ENCODE results near the gene PSME3IP1. TPM values are rescaled to one million over a fixed set of nuclear protein-coding genes. Genes with fewer than 3 reads are reported as not detected.

The PSME3IP1 gene
- total and polyA plus RNA-seq, 2 of the 8 experiments (the other 6 are each of a cell fraction or from before 2014, with no cell fraction given): 95.1 to 98.3 TPM

- H2AFZ ChIP-seq (ENCODE audit: low read length): no peak overlapping the region
- no peak overlapping the region for H3K18ac ChIP-seq (ENCODE audit: extremely low read depth, low read length)
- no peaks in the 10 kb centered on the region for H3K9me3 ChIP-seq (ENCODE audit: insufficient read depth in 2 of 2, low read depth in 1 of 2, low read length in 1 of 2)
- H3K27me3 ChIP-seq (replicated peaks in 1 of 4; ENCODE audit: control insufficient read depth in 3 of 4, extremely low read depth in 1 of 4, insufficient read depth in 3 of 4, low read length in 3 of 4): no peaks in the 10 kb centered on the region
- H3K56ac ChIP-seq (replicated peaks; ENCODE audit: insufficient read length, low read depth, low read length): no peak overlapping the region
- no peak overlapping the region for H2BK20ac ChIP-seq (ENCODE audit: low read length)
- H3K4me2 ChIP-seq (ENCODE audit: insufficient read depth in 1 of 2, low read depth in 2 of 2, low read length in 2 of 2): no peak overlapping the region
- no peak overlapping the region for H3K4ac ChIP-seq (replicated peaks; ENCODE audit: insufficient read length, low read depth, low read length)
- no peak overlapping the region for H4K8ac ChIP-seq (ENCODE audit: extremely low read depth, insufficient read depth, low read length)
- no peaks in the 10 kb centered on the region for H3K79me2 ChIP-seq (ENCODE audit: control insufficient read depth in 1 of 2, insufficient read depth in 2 of 2, low read length in 2 of 2)
- H2BK120ac ChIP-seq (replicated peaks; ENCODE audit: low read depth, low read length): no peak overlapping the region
- H3K4me3 ChIP-seq (ENCODE audit: extremely low read depth in 1 of 4, insufficient read depth in 2 of 4, low read depth in 3 of 4, low read length in 4 of 4): no peak overlapping the region
- H3K14ac ChIP-seq (ENCODE audit: insufficient read length): no peak overlapping the region
- H2AK5ac ChIP-seq (ENCODE audit: low read depth, low read length): no peak overlapping the region
- H2BK5ac ChIP-seq (ENCODE audit: low read depth, low read length): no peak overlapping the region
- CTCF ChIA-PET (ENCODE audit: partially characterized antibody): no interaction called here
- WGBS, 2 experiments (ENCODE audit: extremely low coverage in 1 of 2, insufficient coverage in 1 of 2, insufficient read length in 1 of 2, insufficient replicate concordance in 2 of 2, low coverage in 1 of 2, low lambda C conversion rate in 2 of 2, missing lambda C conversion rate in 1 of 2): 91% methylated on average over 4 of the region's 6 CpGs; no CpG with 5 or more reads in 1 of the 2 experiments
- DNase-seq (ENCODE audit: low read depth in 1 of 2, low spot score in 2 of 2) (no peak), FAIRE-seq (no peak)
- H4K91ac ChIP-seq (replicated peaks; ENCODE audit: insufficient read length, low read length): no peak overlapping the region
- no peak overlapping the region for H3K27ac ChIP-seq (ENCODE audit: low read depth, low read length)
- no peaks in the 10 kb centered on the region for H3K23me2 ChIP-seq (ENCODE audit: low read depth, low read length)
- H3K79me1 ChIP-seq (ENCODE audit: low read depth, low read length): no peaks in the 10 kb centered on the region
- H4K20me1 ChIP-seq (replicated peaks in 1 of 2; ENCODE audit: control insufficient read depth in 1 of 2, insufficient read depth in 2 of 2, low read length in 2 of 2): no peaks in the 10 kb centered on the region
- H3K23ac ChIP-seq (ENCODE audit: insufficient read length): no peak overlapping the region
- no peak overlapping the region for H2BK15ac ChIP-seq (ENCODE audit: low read length)
- no peak overlapping the region for H4K5ac ChIP-seq (ENCODE audit: insufficient read length, low read depth, low read length)
- peaks cover 5 to 45% (median 26%) of the 10 kb centered on the region in 4 experiments for H3K36me3 ChIP-seq (ENCODE audit: control insufficient read depth in 2 of 4, insufficient read depth in 4 of 4, low read length in 3 of 4)
- no peak overlapping the region for H2BK12ac ChIP-seq (ENCODE audit: low read depth, low read length)
- no peak overlapping the region for H3K9ac ChIP-seq (replicated peaks in 1 of 4; ENCODE audit: extremely low read depth in 1 of 4, low read depth in 3 of 4, low read length in 3 of 4)
- POLR2A ChIA-PET (ENCODE audit: partially characterized antibody): no interaction called here
- no peaks in the 10 kb centered on the region for H3K4me1 ChIP-seq (replicated peaks in 1 of 4; ENCODE audit: control insufficient read depth in 3 of 4, insufficient read depth in 4 of 4, low read length in 3 of 4)
- TF ChIP-seq CHD2 (IDR thresholded peaks at IDR 0.05; ENCODE audit: low read length): no peak
- no peak for TF ChIP-seq BACH1 (IDR thresholded peaks at IDR 0.05; ENCODE audit: low read length)
- no peak for TF ChIP-seq SP1 (IDR thresholded peaks at IDR 0.05; ENCODE audit: low read depth, low read length)
- TF ChIP-seq SIRT6 (IDR thresholded peaks at IDR 0.05; ENCODE audit: low read length): no peak
- no peak for TF ChIP-seq BRCA1 (IDR thresholded peaks at IDR 0.05; ENCODE audit: low read depth, low read length)
- TF ChIP-seq RAD21 (IDR thresholded peaks at IDR 0.05 in 1 of 2, conservative IDR thresholded peaks at IDR 0.05 in 1 of 2; ENCODE audit: low read depth in 2 of 2, low read length in 2 of 2): no peak
- TF ChIP-seq RXRA (IDR thresholded peaks at IDR 0.05; ENCODE audit: insufficient read depth, low read depth, low read length): no peak
- TF ChIP-seq POLR2AphosphoS5 (IDR thresholded peaks at IDR 0.05; ENCODE audit: low read depth, low read length): no peak
- no peak for TF ChIP-seq CTCF (IDR thresholded peaks at IDR 0.05; ENCODE audit: control extremely low read depth in 1 of 3, insufficient read depth in 1 of 3, low read depth in 1 of 3, low read length in 3 of 3)
- TF ChIP-seq SIN3A (conservative IDR thresholded peaks at IDR 0.05 in 1 of 2, IDR thresholded peaks at IDR 0.05 in 1 of 2; ENCODE audit: low read depth in 1 of 2, low read length in 2 of 2): no peak
Observed at GRCh38 chr16:57224651-57225335, 39.0 kb upstream of the PSME3IP1 start.
